AG20443 (cell line): ENCODE measurements around the gene KAZN.

Experiments used
- DNase-seq: peaks from one replicate; pipeline ENCODE4 v3.0.0; 2012; ENCODE audit warnings: low spot score, mixed read lengths

Gene KAZN

GRCh38 chr1:14774225-14774624 lies 175.7 kb downstream of the KAZN start:
- DNase-seq: no peak

DNA sequence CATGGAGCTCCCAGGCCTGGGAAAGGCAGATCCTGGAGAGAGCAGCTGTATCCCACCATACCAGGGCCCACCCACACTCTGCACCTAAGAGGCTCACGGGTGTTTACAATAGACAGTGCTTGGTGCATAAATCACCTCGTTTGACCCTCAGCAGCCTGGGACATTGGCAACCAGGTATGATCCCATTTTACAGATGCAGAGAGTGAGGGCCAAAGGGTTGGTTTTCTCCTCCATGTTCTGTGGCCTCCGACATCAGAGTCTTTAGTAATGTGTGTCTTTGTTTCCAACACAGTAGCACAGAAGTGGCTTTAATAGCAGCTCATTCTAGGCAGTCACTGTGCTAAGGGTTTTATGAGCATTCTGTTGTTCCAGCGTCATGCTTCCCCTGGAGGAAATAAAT lies 176.5 kb downstream of the KAZN start:
- DNase-seq: no peak

DNA sequence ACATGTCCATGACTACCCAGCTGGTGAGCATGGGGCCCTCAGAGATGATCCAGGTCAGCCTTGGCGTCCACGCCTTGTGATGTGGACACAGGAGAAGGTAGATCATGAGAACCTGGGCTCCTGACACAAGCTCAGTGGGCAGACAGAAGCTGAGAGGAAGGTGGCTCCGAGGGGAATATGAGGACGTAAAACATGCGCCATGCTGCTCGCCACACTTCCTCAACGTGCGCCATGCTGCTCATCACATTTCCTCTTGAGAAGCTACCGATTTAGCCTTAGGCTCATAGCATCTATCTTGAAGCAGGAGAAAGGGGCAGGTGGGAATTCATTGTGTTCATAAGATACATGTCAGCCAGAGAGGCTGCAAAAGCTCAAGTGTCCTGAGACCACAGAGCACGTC lies 176.9 kb downstream of the KAZN start:
- no peak for DNase-seq

GRCh38 chr1:14777516-14778506 lies 179.3 kb downstream of the KAZN start:
- no peak for DNase-seq

GRCh38 chr1:14778541-14778897 lies 180.0 kb downstream of the KAZN start:
- DNase-seq: no peak

GRCh38 chr1:14778898-14779865 lies 180.7 kb downstream of the KAZN start:
- peak; percentile 74 for DNase-seq

GRCh38 chr1:14780271-14780670 lies 181.8 kb downstream of the KAZN start:
- DNase-seq: peak; percentile 40

- no peak for DNase-seq
These were observed 183.3 kb downstream of the KAZN start for GRCh38 chr1:14781811-14782210.

DNA sequence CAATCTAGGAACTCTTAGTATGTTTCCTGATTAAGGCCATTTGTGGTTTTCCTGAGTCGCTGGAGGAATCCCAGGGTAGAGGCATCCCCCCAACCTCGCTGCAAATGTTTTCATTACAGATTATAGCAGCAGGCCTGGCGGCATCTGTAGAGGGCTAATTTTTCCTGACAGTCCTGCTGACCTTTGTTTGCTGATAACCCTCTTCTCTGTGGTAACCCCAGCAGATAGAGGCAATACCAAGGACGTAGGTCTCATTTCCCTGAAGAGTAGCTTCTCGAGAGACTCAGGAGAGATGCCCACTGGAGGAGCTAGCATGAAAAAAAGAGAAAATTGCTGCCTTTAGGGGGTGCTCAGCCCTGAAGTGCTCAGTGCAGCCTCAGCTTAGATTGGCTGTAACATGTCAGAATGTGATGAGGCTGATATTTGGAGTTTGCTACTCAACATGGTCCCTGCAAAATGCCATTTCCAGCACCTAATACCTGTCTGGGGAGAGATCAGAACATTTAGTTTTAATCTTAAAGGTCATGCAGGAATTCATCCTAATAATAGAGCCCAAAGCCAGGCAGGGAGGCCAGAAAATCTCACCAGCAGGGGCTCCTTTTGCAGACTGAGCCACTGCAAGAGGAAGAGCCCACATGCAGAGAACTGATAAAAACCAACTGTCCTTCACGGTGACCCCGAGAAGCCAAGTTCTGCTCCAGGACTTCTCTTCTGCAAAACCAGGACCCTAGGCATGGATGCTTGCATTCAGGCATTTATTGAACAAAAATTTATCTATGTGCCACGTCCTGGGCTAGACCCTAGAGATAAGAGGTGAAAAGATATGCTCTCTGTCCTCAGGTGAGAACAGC lies 184.5 kb downstream of the KAZN start:
- no peak for DNase-seq

GRCh38 chr1:14783592-14783886 lies 185.1 kb downstream of the KAZN start:
- DNase-seq: no peak

DNA sequence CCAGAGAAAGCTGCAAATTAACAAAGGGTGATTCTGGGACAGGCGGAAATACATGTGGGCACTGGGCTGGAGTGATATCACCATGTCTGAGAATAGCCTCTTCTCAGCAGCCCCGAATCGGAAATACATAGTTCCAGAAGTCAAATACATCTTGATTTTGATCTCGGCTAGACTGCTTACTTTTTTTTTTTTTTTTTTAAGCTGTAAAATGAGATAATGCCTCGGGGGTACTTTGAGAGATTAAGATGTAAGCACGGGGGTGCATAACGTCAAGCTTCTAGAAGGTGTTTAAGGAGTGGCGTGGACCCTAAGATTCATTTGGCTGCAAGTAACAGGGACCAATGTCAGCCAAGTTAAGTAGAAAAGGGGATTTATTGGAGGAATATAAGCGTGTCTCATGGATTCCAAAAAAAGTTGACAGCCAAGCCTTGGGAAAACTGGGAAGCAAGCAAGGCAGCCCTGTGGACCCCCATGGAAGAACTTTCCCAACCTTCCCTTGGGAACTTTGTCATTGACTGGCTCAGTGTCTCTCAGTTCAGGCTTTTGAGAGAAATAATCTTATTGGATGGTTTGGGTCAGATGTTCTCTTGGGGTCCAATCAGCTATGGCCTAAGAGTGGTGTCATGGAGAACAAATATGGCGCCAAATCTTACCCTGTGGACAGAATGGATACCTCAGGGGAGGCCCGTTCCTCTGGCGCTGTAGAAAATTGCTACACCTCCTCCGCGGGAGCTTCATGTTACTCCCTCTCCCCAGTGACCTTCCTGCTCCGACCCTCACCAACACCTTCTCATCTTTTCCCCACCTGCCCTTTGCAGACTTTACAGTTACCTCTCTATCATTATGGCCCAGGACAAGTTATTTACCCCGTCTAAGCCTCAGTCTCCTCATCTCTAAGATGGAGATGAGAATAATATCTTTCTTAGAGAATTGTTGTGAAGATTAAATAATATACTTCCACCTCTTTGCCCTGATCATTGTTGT lies 186.6 kb downstream of the KAZN start:
- no peak for DNase-seq

- DNase-seq: no peak
These were observed 187.7 kb downstream of the KAZN start for GRCh38 chr1:14786109-14786675.

- no peak for DNase-seq
These were observed 188.2 kb downstream of the KAZN start for GRCh38 chr1:14786681-14787080.

DNA sequence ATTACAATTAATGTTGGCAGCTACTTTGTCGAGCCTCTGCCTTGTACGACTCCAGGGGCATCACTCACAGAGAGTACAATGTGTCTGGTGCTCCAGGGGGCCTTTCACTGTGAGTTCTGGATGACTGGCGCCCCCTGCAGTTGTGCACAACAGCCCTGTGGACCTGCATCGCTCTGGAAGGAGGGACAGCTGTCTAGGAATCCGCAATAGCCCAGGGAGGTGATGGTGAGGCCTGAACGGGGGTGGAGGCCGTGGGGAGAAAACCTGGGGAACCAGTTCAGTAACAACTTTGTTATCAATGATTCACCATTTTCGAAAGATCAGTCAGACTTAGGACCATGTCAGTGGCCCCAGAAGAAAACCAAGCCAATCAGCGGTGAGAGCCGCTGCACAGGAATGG lies 189.1 kb downstream of the KAZN start:
- no peak for DNase-seq

DNA sequence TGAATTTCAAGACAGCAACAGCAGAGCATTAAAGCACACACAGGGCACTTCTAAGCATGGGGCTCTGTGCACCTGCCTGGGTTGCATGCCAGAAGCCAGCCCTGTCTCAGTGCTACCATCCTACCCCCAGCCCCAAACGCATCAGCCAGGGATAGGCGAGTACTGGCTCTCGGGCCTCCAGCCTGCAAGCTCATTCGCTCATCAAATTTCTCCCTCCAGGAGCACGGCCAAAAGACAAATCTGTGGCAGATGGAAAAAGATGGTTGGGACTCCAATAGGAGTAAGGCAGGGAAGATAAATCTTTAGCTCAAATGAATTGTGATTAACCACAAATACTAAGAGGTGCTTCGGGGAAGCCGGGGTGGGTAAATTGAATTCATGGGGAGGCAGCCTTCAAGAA lies 189.6 kb downstream of the KAZN start:
- DNase-seq: no peak

DNA sequence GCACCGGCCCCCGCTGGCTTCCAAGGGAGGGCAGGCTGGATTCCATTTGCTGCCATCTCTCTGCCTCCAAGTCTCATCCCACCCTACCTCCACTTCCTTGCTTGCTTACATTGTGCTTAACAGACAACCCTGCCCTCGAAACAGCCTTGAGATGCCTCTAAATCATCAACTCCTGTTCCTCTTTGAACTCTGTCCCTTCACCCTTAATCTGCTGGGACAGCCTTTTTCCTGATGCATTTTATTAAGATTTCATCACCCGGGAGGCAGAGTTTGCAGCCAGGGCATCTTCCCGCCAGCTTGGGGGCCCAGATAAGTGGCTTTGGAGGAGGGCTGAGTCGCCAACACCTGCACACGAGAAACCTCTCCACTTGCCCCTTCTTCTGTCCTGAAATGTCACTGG lies 192.5 kb downstream of the KAZN start:
- DNase-seq: no peak

DNA sequence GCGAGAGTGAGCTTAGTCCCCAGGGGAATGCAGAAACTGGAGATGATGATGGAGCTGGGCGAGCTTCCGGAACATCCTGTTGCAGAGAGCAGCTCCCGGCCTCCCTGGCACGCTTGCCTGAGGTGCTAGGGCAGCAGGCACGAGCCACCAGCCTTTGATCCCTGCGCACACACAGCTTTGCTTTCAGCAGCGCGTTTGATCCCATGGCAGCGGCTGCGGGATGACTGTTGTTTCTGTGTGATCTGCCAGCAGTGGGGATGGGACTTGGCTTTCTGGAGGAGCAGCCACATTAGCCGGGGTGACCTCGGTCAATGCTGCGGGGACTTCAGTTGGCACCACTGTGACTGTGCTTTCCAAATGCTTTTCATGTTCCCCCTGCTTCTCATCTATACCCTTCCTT lies 193.2 kb downstream of the KAZN start:
- no peak for DNase-seq

DNA sequence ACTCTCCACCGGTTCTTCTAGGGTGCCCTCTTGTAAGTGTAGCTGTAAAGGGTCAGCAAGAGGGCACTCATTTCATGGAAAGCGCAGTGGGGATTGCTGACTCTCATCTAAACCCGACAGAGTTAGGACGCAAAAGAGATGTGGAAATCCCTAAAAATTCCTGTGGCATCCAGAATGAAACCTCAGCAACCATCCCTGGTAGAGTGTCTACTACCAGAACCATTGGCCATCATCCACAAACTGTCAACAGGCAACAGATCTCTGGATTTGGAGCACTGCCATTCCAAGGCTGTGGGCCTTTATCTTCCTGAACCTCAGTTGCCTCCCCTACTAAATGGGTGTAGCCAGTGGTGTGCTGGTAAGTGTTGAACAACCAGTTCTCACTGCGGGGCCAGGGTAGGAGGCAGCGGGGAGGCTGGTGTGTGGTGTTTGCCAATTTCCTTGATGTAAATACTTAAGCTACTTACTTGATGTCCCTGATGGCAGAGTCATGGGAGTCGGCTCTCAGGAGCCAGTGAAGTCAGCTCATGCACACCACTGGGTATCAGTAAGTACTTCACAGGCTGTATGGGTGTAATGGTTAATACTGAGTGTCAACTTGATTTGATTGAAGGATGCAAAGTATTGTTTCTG lies 195.8 kb downstream of the KAZN start:
- DNase-seq: peak; percentile 69

- no peak for DNase-seq
These were observed 196.4 kb downstream of the KAZN start for GRCh38 chr1:14794906-14795305.

- no peak for DNase-seq
These were observed 197.1 kb downstream of the KAZN start for GRCh38 chr1:14795589-14795988.
